H9 (cell line): ENCODE results near the gene UGT1A7. TPM values are rescaled to one million over a fixed set of nuclear protein-coding genes. Genes with fewer than 3 reads are reported as not detected.
"Not testable (repeated sequence)": the region's sequence is repeated elsewhere in the genome, so short reads cannot be mapped to it uniquely, and the experiment has no call there.

ENCODE experiments used
- DNase-seq: peaks from one replicate; pipeline ENCODE4 v3.0.0-alpha.2; 2017
- H2AFZ ChIP-seq: one replicate; pipeline ENCODE4 v1.6.1; 2013; ENCODE audit warnings: mild to moderate bottlenecking, low read length, control low read depth, moderate library complexity
- H2AK5ac ChIP-seq: 2 replicates; pipeline ENCODE4 v1.6.1; 2013; ENCODE audit warnings: low read length, control low read depth, mixed read lengths; ENCODE audit not compliant: insufficient read length
- H2BK120ac ChIP-seq: one replicate; pipeline ENCODE4 v1.6.1; 2013; ENCODE audit warnings: low read depth, mild to moderate bottlenecking, low read length, control low read depth, inconsistent platforms; ENCODE audit not compliant: poor library complexity, severe bottlenecking
- H2BK12ac ChIP-seq: 2 replicates; pipeline ENCODE4 v1.6.1; 2013; ENCODE audit warnings: low read length, control low read depth, mixed read lengths, low read depth; ENCODE audit not compliant: insufficient read length
- H2BK15ac ChIP-seq: 2 replicates; pipeline ENCODE4 v1.6.1; 2013; ENCODE audit warnings: low read depth, low read length, control low read depth
- H2BK20ac ChIP-seq: one replicate; pipeline ENCODE4 v1.6.1; 2013; ENCODE audit warnings: low read depth, mild to moderate bottlenecking, low read length, control low read depth, inconsistent platforms; ENCODE audit not compliant: poor library complexity, severe bottlenecking
- H2BK5ac ChIP-seq: 2 replicates; pipeline ENCODE4 v1.6.1; 2013; ENCODE audit warnings: low read length, control low read depth, mixed read lengths; ENCODE audit not compliant: insufficient read length
- H3K14ac ChIP-seq: 2 replicates; pipeline ENCODE4 v1.6.1; 2013; ENCODE audit warnings: low read length, control low read depth; ENCODE audit not compliant: insufficient read depth
- H3K18ac ChIP-seq: 2 replicates; pipeline ENCODE4 v1.6.1; 2013; ENCODE audit warnings: low read depth, mild to moderate bottlenecking, mixed read lengths, low read length, control low read depth; ENCODE audit not compliant: insufficient read length
- H3K23ac ChIP-seq: 2 replicates; pipeline ENCODE4 v1.6.1; 2013; ENCODE audit warnings: low read length, control low read depth, mixed read lengths, low read depth; ENCODE audit not compliant: insufficient read length
- H3K23me2 ChIP-seq: 2 replicates; pipeline ENCODE4 v1.6.1; 2013; ENCODE audit warnings: low read depth, mild to moderate bottlenecking, mixed read lengths, low read length, control low read depth; ENCODE audit not compliant: insufficient read length, poor library complexity, severe bottlenecking
- H3K27ac ChIP-seq: 2 replicates; pipeline ENCODE4 v1.5.1; 2013; ENCODE audit warnings: low read length, control low read depth, mixed read lengths, low read depth; ENCODE audit not compliant: insufficient read length
- H3K27me3 ChIP-seq: 2 replicates; pipeline ENCODE4 v1.6.1; 2013; ENCODE audit warnings: low read length, control low read depth, inconsistent platforms; ENCODE audit not compliant: insufficient read depth
- H3K4ac ChIP-seq: 2 replicates; pipeline ENCODE4 v1.6.1; 2013; ENCODE audit warnings: low read depth, mild to moderate bottlenecking, control low read depth, inconsistent platforms, low read length, moderate library complexity
- H3K4me1 ChIP-seq: 2 replicates; pipeline ENCODE4 v1.6.1; 2013; ENCODE audit warnings: low read length, control low read depth, inconsistent platforms; ENCODE audit not compliant: insufficient read depth
- H3K4me2 ChIP-seq: 2 replicates; pipeline ENCODE4 v1.6.1; 2013; ENCODE audit warnings: low read length, control low read depth, mixed read lengths; ENCODE audit not compliant: insufficient read length, insufficient read depth
- H3K56ac ChIP-seq: 2 replicates; pipeline ENCODE4 v1.6.1; 2013; ENCODE audit warnings: low read depth, mild to moderate bottlenecking, mixed read lengths, low read length, control low read depth; ENCODE audit not compliant: insufficient read length
- H3K79me1 ChIP-seq: 2 replicates; pipeline ENCODE4 v1.6.1; 2013; ENCODE audit warnings: low read depth, mild to moderate bottlenecking, moderate library complexity, low read length, control low read depth, inconsistent platforms; ENCODE audit not compliant: insufficient read depth, poor library complexity, severe bottlenecking
- H3K79me2 ChIP-seq: 2 replicates; pipeline ENCODE4 v1.6.1; 2013; ENCODE audit warnings: low read length, control low read depth, inconsistent platforms; ENCODE audit not compliant: insufficient read depth
- H3K9ac ChIP-seq: 2 replicates; pipeline ENCODE4 v1.6.1; 2013; ENCODE audit warnings: low read length, control low read depth, mixed read lengths; ENCODE audit not compliant: insufficient read length; ENCODE audit errors: extremely low read depth
- H3K9me3 ChIP-seq: one replicate; pipeline ENCODE4 v1.6.1; 2013; ENCODE audit warnings: low read depth, low read length, inconsistent platforms; ENCODE audit not compliant: control insufficient read depth
- H3T11ph ChIP-seq: one replicate; pipeline ENCODE4 v1.6.1; 2013; ENCODE audit warnings: mild to moderate bottlenecking, low read length, control low read depth, inconsistent platforms
- H4K20me1 ChIP-seq: one replicate; pipeline ENCODE4 v1.6.1; 2013; ENCODE audit not compliant: control insufficient read depth, insufficient read length, insufficient read depth
- H4K5ac ChIP-seq: 2 replicates; pipeline ENCODE4 v1.6.1; 2013; ENCODE audit warnings: low read depth, mild to moderate bottlenecking, mixed read lengths, low read length, control low read depth; ENCODE audit not compliant: insufficient read length
- H4K8ac ChIP-seq: replicated peaks from 2 replicates; pipeline ENCODE4 v1.6.1; 2013; ENCODE audit warnings: low read length, control low read depth, mixed read lengths, low read depth; ENCODE audit not compliant: insufficient read length
- H4K91ac ChIP-seq: 2 replicates; pipeline ENCODE4 v1.6.1; 2013; ENCODE audit warnings: low read depth, mild to moderate bottlenecking, moderate library complexity, mixed read lengths, low read length, control low read depth; ENCODE audit not compliant: insufficient read length
- H3K27ac Mint-ChIP-seq, 3 experiments: 2 replicates in 2 of 3; 3 replicates in 1 of 3; pipeline ENCODE4 v1.8.0; 2020 to 2021; ENCODE audit warnings: mixed read lengths in 3 of 3, mild to moderate bottlenecking in 1 of 3, moderate library complexity in 1 of 3
- H3K27me3 Mint-ChIP-seq: 2 replicates; pipeline ENCODE4 v1.8.0; 2021; ENCODE audit warnings: low read depth, mild to moderate bottlenecking, moderate library complexity, mixed read lengths
- H3K36me3 Mint-ChIP-seq, 3 experiments: 2 replicates in 2 of 3; 3 replicates in 1 of 3; pipeline ENCODE4 v1.8.0; 2020 to 2021; ENCODE audit warnings: low read depth in 3 of 3, mixed read lengths in 3 of 3; ENCODE audit not compliant: insufficient read depth in 1 of 3
- H3K4me1 Mint-ChIP-seq, 2 experiments: 2 replicates each; pipeline ENCODE4 v1.8.0; 2020; ENCODE audit warnings: mixed read lengths in 2 of 2
- H3K4me3 Mint-ChIP-seq, 2 experiments: 2 replicates in 1 of 2; 3 replicates in 1 of 2; pipeline ENCODE4 v1.8.0; 2020 to 2021; ENCODE audit warnings: mild to moderate bottlenecking in 2 of 2, mixed read lengths in 2 of 2, moderate library complexity in 1 of 2
- H3K9me3 Mint-ChIP-seq, 2 experiments: 2 replicates in 1 of 2; 3 replicates in 1 of 2; pipeline ENCODE4 v1.8.0; 2020; ENCODE audit warnings: mild to moderate bottlenecking in 2 of 2, mixed read lengths in 2 of 2, moderate library complexity in 1 of 2
- WGBS: extraction: QIAGEN DNeasy Blood & Tissue Kit; methylation state at CpG from one replicate; pipeline ENCODE4 v1.1.7; 2013; ENCODE audit warnings: missing lambda C conversion rate, low lambda C conversion rate, mixed read lengths; ENCODE audit not compliant: insufficient read length; ENCODE audit errors: extremely low coverage; 5-methylcytosine and 5-hydroxymethylcytosine counted together
- total RNA-seq: library from RNA; stranded (reverse); gene quantifications from 2 replicates; pipeline ENCODE4 v1.2.1, GENCODE V29; 2021
- TF ChIP-seq, protein P1 (sequence below): fragments of 200-600 bp; sonication (generic); conservative IDR thresholded peaks from 3 replicates; pipeline ENCODE4 v1.8.0; 2021; ENCODE audit warnings: antibody characterized with exemption, mild to moderate bottlenecking

Gene UGT1A7
- total RNA-seq, 1 experiment from 2014 or later = not detected

DNA sequence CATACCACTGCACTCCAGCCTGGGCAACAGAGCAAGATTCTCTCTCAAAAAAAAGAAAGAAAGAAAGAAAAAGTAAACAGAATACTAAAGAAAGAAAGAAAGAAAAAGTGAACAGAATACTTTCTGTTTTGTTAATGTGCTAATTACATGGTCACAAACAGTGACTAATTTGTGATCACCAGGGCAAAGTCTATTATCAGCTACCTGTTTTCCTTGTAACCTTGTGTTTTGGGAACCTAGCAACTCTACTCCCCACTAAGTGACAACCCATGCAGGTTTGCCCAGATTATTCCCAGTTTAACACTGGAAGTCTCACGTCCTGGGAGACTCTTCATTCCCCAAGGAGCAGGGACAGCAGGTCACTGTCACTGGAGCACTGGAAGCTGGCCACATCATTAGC is 26.7 kb upstream of the UGT1A7 start:
- no peak overlapping the region for H3K18ac ChIP-seq
- H3K23me2 ChIP-seq = no peaks in the 10 kb centered on the region
- no peak for DNase-seq
- no peak overlapping the region for H3K4ac ChIP-seq
- no peak overlapping the region for H2BK12ac ChIP-seq
- no peaks in the 10 kb centered on the region for H4K20me1 ChIP-seq
- no peak overlapping the region for H3K27ac ChIP-seq
- H3K4me3 Mint-ChIP-seq = no peak overlapping the region
- no peaks in the 10 kb centered on the region for H3K4me1 Mint-ChIP-seq
- H3K27ac Mint-ChIP-seq = no peak overlapping the region
- peaks cover 5% of the 10 kb centered on the region for H3K27me3 Mint-ChIP-seq
- no peak overlapping the region for H2BK20ac ChIP-seq
- H3K4me1 ChIP-seq = no peaks in the 10 kb centered on the region
- H3T11ph ChIP-seq = no peak overlapping the region
- no peak overlapping the region for H4K5ac ChIP-seq
- H2BK5ac ChIP-seq = no peak overlapping the region
- no peaks in the 10 kb centered on the region for H3K79me2 ChIP-seq
- H3K23ac ChIP-seq = no peak overlapping the region
- H3K79me1 ChIP-seq = no peaks in the 10 kb centered on the region
- H3K9me3 ChIP-seq = no peaks in the 10 kb centered on the region
- TF ChIP-seq, protein P1, sequence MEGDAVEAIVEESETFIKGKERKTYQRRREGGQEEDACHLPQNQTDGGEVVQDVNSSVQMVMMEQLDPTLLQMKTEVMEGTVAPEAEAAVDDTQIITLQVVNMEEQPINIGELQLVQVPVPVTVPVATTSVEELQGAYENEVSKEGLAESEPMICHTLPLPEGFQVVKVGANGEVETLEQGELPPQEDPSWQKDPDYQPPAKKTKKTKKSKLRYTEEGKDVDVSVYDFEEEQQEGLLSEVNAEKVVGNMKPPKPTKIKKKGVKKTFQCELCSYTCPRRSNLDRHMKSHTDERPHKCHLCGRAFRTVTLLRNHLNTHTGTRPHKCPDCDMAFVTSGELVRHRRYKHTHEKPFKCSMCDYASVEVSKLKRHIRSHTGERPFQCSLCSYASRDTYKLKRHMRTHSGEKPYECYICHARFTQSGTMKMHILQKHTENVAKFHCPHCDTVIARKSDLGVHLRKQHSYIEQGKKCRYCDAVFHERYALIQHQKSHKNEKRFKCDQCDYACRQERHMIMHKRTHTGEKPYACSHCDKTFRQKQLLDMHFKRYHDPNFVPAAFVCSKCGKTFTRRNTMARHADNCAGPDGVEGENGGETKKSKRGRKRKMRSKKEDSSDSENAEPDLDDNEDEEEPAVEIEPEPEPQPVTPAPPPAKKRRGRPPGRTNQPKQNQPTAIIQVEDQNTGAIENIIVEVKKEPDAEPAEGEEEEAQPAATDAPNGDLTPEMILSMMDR = no peak
- no peak overlapping the region for H3K9ac ChIP-seq
- H2BK15ac ChIP-seq = no peak overlapping the region
- H2AFZ ChIP-seq = no peak overlapping the region
- no peak overlapping the region for H4K8ac ChIP-seq
- H3K14ac ChIP-seq = no peak overlapping the region
- H4K91ac ChIP-seq = no peak overlapping the region
- H3K27me3 ChIP-seq = no peaks in the 10 kb centered on the region
- WGBS = no CpG with 5 or more reads among the region's 1 CpG
- H3K4me2 ChIP-seq = no peak overlapping the region
- no peaks in the 10 kb centered on the region for H3K36me3 Mint-ChIP-seq
- H3K56ac ChIP-seq = no peak overlapping the region
- no peak overlapping the region for H2BK120ac ChIP-seq
- no peaks in the 10 kb centered on the region for H3K9me3 Mint-ChIP-seq
- no peak overlapping the region for H2AK5ac ChIP-seq

DNA sequence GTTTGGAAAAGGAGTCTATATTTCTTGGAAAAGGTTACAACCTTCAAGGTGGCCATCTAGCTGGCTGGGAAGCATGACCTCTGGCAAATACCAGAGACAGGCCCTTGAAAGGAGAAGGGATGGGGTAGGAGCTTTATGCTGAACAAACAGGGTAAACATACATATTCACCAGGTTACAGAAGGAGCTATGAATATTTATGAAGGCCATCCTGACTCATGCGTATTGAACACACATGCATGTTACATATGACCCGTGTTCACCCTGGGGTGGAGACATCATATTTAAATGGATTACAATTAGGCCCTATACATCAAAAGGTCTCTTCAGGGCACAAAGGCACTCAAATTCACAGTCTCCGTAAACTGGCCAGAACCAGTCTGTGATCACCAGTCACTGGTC is 25.8 kb upstream of the UGT1A7 start:
- not testable (repeated sequence) for H2BK20ac ChIP-seq, H3K27ac ChIP-seq, H3K9me3 Mint-ChIP-seq, H3K79me1 ChIP-seq, H2AK5ac ChIP-seq, H3K9me3 ChIP-seq, H4K91ac ChIP-seq, H3K27me3 ChIP-seq, H3K9ac ChIP-seq, H4K5ac ChIP-seq, H4K8ac ChIP-seq, H3K27me3 Mint-ChIP-seq, H3K79me2 ChIP-seq, H3K36me3 Mint-ChIP-seq, H3T11ph ChIP-seq, H3K23ac ChIP-seq, DNase-seq, H2BK120ac ChIP-seq, H3K23me2 ChIP-seq, H3K4me2 ChIP-seq, H3K18ac ChIP-seq, H2BK15ac ChIP-seq, H3K4me3 Mint-ChIP-seq, H3K4me1 Mint-ChIP-seq, H3K4me1 ChIP-seq, H2BK12ac ChIP-seq, H2BK5ac ChIP-seq, H2AFZ ChIP-seq, H3K27ac Mint-ChIP-seq, H4K20me1 ChIP-seq, H3K4ac ChIP-seq, H3K14ac ChIP-seq, H3K56ac ChIP-seq
- WGBS = no CpG with 5 or more reads among the region's 3 CpGs
